Panc1 (cell line): Measurements from ENCODE around the gene SLF2. TPM values are rescaled to one million over a fixed set of nuclear protein-coding genes. Genes with fewer than 3 reads are reported as not detected.

Experiments
- ATAC-seq: fragments of 200-7000 bp; cut with Tn5 transposase; 2 replicates; pipeline ENCODE4 v1.9.1; 2020; ENCODE audit warnings: mild to moderate bottlenecking, moderate library complexity
- BruUV-seq: library from RNA; stranded (reverse); fragments of 400-500 nt; replicated peaks from 2 replicates; lab custom pipeline; 2021; lab: Mats Ljungman, UMichigan
- CTCF ChIA-PET: fragments of 300-600 bp; sonication (Branson Sonifier 250); formaldehyde crosslinking; loops from one replicate; lab custom pipeline; 2022; ENCODE audit warnings: antibody characterized with exemption; lab: Charles Lee
- POLR2A ChIA-PET: fragments of 300-600 bp; sonication (Branson Sonifier 250); formaldehyde crosslinking; loops from one replicate; lab custom pipeline; 2022; ENCODE audit warnings: antibody characterized with exemption; lab: Charles Lee
- DNase-seq: peaks from one replicate; pipeline ENCODE4 v3.0.0-alpha.2; 2010; ENCODE audit warnings: low read depth, low spot score
- H3K27ac ChIP-seq: 2 replicates; pipeline ENCODE4 v1.5.1; 2011; ENCODE audit warnings: mild to moderate bottlenecking, low read length, inconsistent platforms
- H3K27me3 ChIP-seq: fragments of 200-500 bp; sonication (Bioruptor generic); 2 replicates; pipeline ENCODE4 v1.6.0; 2014; ENCODE audit warnings: low read length, inconsistent platforms; ENCODE audit not compliant: control insufficient read depth, insufficient read depth
- H3K36me3 ChIP-seq: fragments of 200-500 bp; sonication (Bioruptor generic); 2 replicates; pipeline ENCODE4 v1.5.1; 2014; ENCODE audit warnings: inconsistent platforms, mild to moderate bottlenecking, low read length, moderate library complexity; ENCODE audit not compliant: control insufficient read depth, insufficient read depth
- H3K4me1 ChIP-seq: 2 replicates; pipeline ENCODE4 v1.5.1; 2011; ENCODE audit warnings: inconsistent platforms, mild to moderate bottlenecking, low read length, moderate library complexity; ENCODE audit not compliant: control insufficient read depth, insufficient read depth
- H3K4me3 ChIP-seq, 2 experiments: 2 replicates each; pipeline ENCODE4 v1.5.1; 2011 to 2012; ENCODE audit warnings: low read depth in 2 of 2, low read length in 2 of 2, mild to moderate bottlenecking in 2 of 2, inconsistent platforms in 1 of 2, moderate library complexity in 1 of 2
- H3K9me3 ChIP-seq: fragments of 200-500 bp; sonication (Bioruptor generic); 2 replicates; pipeline ENCODE4 v1.5.1; 2014; ENCODE audit warnings: low read depth, mild to moderate bottlenecking, inconsistent platforms, low read length, moderate library complexity; ENCODE audit not compliant: control insufficient read depth, insufficient read depth
- POLR2AphosphoS5 ChIP-seq: IDR thresholded peaks from 2 replicates; pipeline ENCODE4 v1.6.1; 2012; ENCODE audit warnings: mild to moderate bottlenecking, low read depth, low read length, moderate library complexity
- REST ChIP-seq, 2 experiments: IDR thresholded peaks; 2 replicates each; pipeline ENCODE4 v1.6.1; 2011 to 2012; ENCODE audit warnings: low read depth in 2 of 2, control low read depth in 1 of 2, low read length in 1 of 2, mild to moderate bottlenecking in 1 of 2, moderate library complexity in 1 of 2; ENCODE audit not compliant: insufficient read depth in 1 of 2
- SIN3A ChIP-seq: IDR thresholded peaks from 2 replicates; pipeline ENCODE4 v1.6.1; 2012; ENCODE audit warnings: low read depth, mild to moderate bottlenecking, low read length, moderate library complexity, borderline replicate concordance; ENCODE audit not compliant: insufficient read depth
- TCF7L2 ChIP-seq: IDR thresholded peaks from 2 replicates; pipeline ENCODE4 v1.6.1; 2011; ENCODE audit warnings: mild to moderate bottlenecking, low read depth, low read length, inconsistent platforms
- in situ Hi-C: cut with HindIII; loops from 2 replicates; pipeline ENCODE4 v1.10.0; 2016; ENCODE audit warnings: low sequenced_read_pairs, low pct_unique_long_range_greater_than_20kb
- intact Hi-C: fragments of 100-400 bp; cut with micrococcal nuclease; formaldehyde crosslinking; loops from one replicate; pipeline ENCODE4 v1.10.0; 2022; ENCODE audit not compliant: unreplicated experiment
- total RNA-seq: library from RNA; stranded (reverse); gene quantifications from one replicate; pipeline ENCODE4 v1.2.1, GENCODE V29; 2021; ENCODE audit not compliant: unreplicated experiment
- TF ChIP-seq, protein P1 (sequence below): fragments of 450-650 bp; IDR thresholded peaks from 2 replicates; pipeline ENCODE4 v1.5.1; 2017; ENCODE audit warnings: mild to moderate bottlenecking

Gene SLF2
- total RNA-seq, 1 experiment from 2014 or later: 38.8 TPM

DNA sequence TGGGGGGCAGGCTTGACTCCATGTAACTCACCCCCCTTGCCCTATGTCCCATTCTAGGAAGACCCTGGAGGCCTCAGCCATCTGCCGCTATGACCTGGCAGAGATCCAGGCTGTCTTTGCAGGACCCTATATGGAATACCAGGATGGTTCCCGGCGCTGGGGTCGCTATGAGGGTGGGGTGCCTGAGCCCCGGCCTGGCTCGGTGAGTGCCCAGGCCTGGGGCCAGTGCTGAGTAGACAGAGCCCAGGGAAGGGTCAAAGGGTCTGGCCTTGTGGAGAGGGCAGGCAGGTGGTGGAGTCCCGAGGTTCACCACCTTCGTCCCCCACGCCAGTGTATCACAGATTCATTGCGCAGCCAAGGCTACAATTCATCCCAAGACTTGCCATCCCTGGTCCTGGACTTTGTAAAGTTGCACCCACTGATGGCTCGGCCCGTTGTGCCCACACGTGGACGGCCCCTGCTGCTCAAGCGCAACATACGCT, 67.1 kb downstream of the SLF2 start:
- no peaks in the 10 kb centered on the region for H3K4me1 ChIP-seq
- ATAC-seq: no peak
- no peaks in the 10 kb centered on the region for H3K36me3 ChIP-seq
- POLR2A ChIA-PET: no interaction called here
- BruUV-seq: no TSS peak
- no peaks in the 10 kb centered on the region for H3K9me3 ChIP-seq
- no peak for TF ChIP-seq POLR2AphosphoS5
- TF ChIP-seq, protein P1, sequence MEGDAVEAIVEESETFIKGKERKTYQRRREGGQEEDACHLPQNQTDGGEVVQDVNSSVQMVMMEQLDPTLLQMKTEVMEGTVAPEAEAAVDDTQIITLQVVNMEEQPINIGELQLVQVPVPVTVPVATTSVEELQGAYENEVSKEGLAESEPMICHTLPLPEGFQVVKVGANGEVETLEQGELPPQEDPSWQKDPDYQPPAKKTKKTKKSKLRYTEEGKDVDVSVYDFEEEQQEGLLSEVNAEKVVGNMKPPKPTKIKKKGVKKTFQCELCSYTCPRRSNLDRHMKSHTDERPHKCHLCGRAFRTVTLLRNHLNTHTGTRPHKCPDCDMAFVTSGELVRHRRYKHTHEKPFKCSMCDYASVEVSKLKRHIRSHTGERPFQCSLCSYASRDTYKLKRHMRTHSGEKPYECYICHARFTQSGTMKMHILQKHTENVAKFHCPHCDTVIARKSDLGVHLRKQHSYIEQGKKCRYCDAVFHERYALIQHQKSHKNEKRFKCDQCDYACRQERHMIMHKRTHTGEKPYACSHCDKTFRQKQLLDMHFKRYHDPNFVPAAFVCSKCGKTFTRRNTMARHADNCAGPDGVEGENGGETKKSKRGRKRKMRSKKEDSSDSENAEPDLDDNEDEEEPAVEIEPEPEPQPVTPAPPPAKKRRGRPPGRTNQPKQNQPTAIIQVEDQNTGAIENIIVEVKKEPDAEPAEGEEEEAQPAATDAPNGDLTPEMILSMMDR: no peak
- no peak for TF ChIP-seq TCF7L2
- TF ChIP-seq REST (IDR thresholded peaks at IDR 0.05; ENCODE audit: insufficient read depth in 1 of 2, low read depth in 2 of 2, low read length in 1 of 2): no peak
- TF ChIP-seq SIN3A: no peak
- CTCF ChIA-PET: no interaction called here
- no peaks in the 10 kb centered on the region for H3K27me3 ChIP-seq
- H3K27ac ChIP-seq: no peak overlapping the region
- intact Hi-C loops (no loop called here), in situ Hi-C loops (no loop called here)
- no peak overlapping the region for H3K4me3 ChIP-seq
- no peak for DNase-seq

DNA sequence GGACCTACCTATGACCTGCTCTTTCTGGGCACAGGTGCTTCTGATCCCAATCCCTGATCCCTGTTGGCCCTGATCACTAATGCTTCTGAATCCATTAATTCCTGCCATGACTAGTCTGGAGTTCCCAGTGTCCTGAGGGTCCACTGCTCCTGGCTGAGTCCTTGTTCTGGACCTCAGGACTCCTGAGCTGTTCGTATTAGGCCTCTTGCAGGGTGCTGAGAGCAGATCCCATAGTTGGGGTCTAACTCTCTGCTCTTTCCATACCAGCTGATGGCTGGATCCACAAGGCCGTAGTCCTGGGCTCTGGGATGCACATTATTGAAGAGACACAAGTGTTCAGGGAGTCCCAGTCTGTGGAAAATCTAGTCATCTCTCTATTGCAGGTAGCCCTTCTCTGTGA, 67.5 kb downstream of the SLF2 start:
- no peak overlapping the region for H3K27ac ChIP-seq
- ATAC-seq (no peak), DNase-seq (no peak)
- POLR2A ChIA-PET: no interaction called here
- no peaks in the 10 kb centered on the region for H3K27me3 ChIP-seq
- H3K4me3 ChIP-seq: no peak overlapping the region
- H3K4me1 ChIP-seq: no peaks in the 10 kb centered on the region
- TF ChIP-seq, protein P1: no peak
- TF ChIP-seq TCF7L2 (no peak), REST (IDR thresholded peaks at IDR 0.05; ENCODE audit: insufficient read depth in 1 of 2, low read depth in 2 of 2, low read length in 1 of 2) (no peak), SIN3A (no peak), POLR2AphosphoS5 (no peak)
- BruUV-seq: no TSS peak
- in situ Hi-C loops (no loop called here), intact Hi-C loops (no loop called here)
- H3K36me3 ChIP-seq: no peaks in the 10 kb centered on the region
- CTCF ChIA-PET: no interaction called here
- no peaks in the 10 kb centered on the region for H3K9me3 ChIP-seq
